ENCODE results near the gene RAE1. TPM values are rescaled to one million over a fixed set of nuclear protein-coding genes. Genes with fewer than 3 reads are reported as not detected.

The RAE1 gene
- total and polyA plus RNA-seq, 2 of the 4 experiments (the other 2 are of a cell fraction): 32.8 to 80.5 TPM

GRCh38 chr20:57416296-57417022, 65.4 kb downstream of the RAE1 start:
- no peak overlapping the region for H2BK5ac ChIP-seq (ENCODE audit: low read depth, low read length, poor library complexity, severe bottlenecking)
- TF ChIP-seq, protein P1, sequence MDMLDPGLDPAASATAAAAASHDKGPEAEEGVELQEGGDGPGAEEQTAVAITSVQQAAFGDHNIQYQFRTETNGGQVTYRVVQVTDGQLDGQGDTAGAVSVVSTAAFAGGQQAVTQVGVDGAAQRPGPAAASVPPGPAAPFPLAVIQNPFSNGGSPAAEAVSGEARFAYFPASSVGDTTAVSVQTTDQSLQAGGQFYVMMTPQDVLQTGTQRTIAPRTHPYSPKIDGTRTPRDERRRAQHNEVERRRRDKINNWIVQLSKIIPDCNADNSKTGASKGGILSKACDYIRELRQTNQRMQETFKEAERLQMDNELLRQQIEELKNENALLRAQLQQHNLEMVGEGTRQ (IDR thresholded peaks at IDR 0.05; ENCODE audit: low read depth, low read length): no peak
- TF ChIP-seq CHD1 (IDR thresholded peaks at IDR 0.05; ENCODE audit: low read depth, low read length) (no peak), SMC3 (IDR thresholded peaks at IDR 0.05; ENCODE audit: low read depth, low read length) (no peak), MAFK (IDR thresholded peaks at IDR 0.05; ENCODE audit: low read depth, low read length) (no peak), RCOR1 (IDR thresholded peaks at IDR 0.05; ENCODE audit: insufficient replicate concordance, low read length) (no peak), NFE2L2 (IDR thresholded peaks at IDR 0.05; ENCODE audit: low read depth, low read length) (no peak), MXI1 (IDR thresholded peaks at IDR 0.05; ENCODE audit: borderline replicate concordance, low read depth, low read length) (no peak), CEBPB (IDR thresholded peaks at IDR 0.05; ENCODE audit: low read depth, low read length) (no peak), MAZ (IDR thresholded peaks at IDR 0.05; ENCODE audit: borderline replicate concordance, low read depth, low read length) (no peak), CTCF (conservative IDR thresholded peaks at IDR 0.05; ENCODE audit: low read depth, low read length) (no peak), RFX5 (IDR thresholded peaks at IDR 0.05; ENCODE audit: low read depth, low read length) (no peak), POLR2A (IDR thresholded peaks at IDR 0.05; ENCODE audit: low read depth, low read length) (no peak), FOS (IDR thresholded peaks at IDR 0.05; ENCODE audit: low read depth, low read length) (no peak), RAD21 (IDR thresholded peaks at IDR 0.05; ENCODE audit: low read length) (no peak), BHLHE40 (IDR thresholded peaks at IDR 0.05; ENCODE audit: low read depth, low read length) (no peak)
- TF ChIP-seq, protein P2, sequence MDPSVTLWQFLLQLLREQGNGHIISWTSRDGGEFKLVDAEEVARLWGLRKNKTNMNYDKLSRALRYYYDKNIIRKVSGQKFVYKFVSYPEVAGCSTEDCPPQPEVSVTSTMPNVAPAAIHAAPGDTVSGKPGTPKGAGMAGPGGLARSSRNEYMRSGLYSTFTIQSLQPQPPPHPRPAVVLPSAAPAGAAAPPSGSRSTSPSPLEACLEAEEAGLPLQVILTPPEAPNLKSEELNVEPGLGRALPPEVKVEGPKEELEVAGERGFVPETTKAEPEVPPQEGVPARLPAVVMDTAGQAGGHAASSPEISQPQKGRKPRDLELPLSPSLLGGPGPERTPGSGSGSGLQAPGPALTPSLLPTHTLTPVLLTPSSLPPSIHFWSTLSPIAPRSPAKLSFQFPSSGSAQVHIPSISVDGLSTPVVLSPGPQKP (IDR thresholded peaks at IDR 0.05; ENCODE audit: borderline replicate concordance, low read depth, low read length): no peak
- H3K4ac ChIP-seq (ENCODE audit: low read depth, low read length): no peak overlapping the region
- intact Hi-C loops (cut with micrococcal nuclease): no loop called here
- no peak overlapping the region for H3K18ac ChIP-seq (ENCODE audit: low read depth, low read length)
- DNase-seq (no peak), ATAC-seq (ENCODE audit: low read depth) (no peak)
- peaks cover 5% of the 10 kb centered on the region; the same call in 1 of the 2 replicates for H3K4me1 ChIP-seq (ENCODE audit: control insufficient read depth, insufficient read depth, low read length)
- BruUV-seq (replicated peaks): no TSS peak
- H3K9ac ChIP-seq (ENCODE audit: low read depth, low read length): no peak overlapping the region
- no peak overlapping the region for H2BK120ac ChIP-seq (ENCODE audit: low read depth, low read length)
- H4K8ac ChIP-seq (ENCODE audit: low read depth in 2 of 2, low read length in 2 of 2): no peak overlapping the region
- H3K4me3 ChIP-seq (ENCODE audit: insufficient read depth, low read depth, low read length): no peak overlapping the region
- ChIA-PET CTCF (no interaction called here), POLR2A (ENCODE audit: unreplicated experiment) (no interaction called here)
- H3K36me3 ChIP-seq (ENCODE audit: control insufficient read depth, insufficient read depth, low read length): no peaks in the 10 kb centered on the region
- in situ Hi-C loops (cut with MboI; ENCODE audit: low sequenced_read_pairs): no loop called here
- no peak overlapping the region for H3K4me2 ChIP-seq (ENCODE audit: low read depth, low read length)
- no peaks in the 10 kb centered on the region for H3K9me3 ChIP-seq (ENCODE audit: control insufficient read depth, insufficient read depth, low read length)
- no peak overlapping the region for H4K91ac ChIP-seq (ENCODE audit: insufficient read depth, low read depth, low read length)
- H2BK20ac ChIP-seq (ENCODE audit: low read depth, low read length): no peak overlapping the region
- no peaks in the 10 kb centered on the region for H4K20me1 ChIP-seq (ENCODE audit: insufficient read depth, low read length)
- H3K14ac ChIP-seq (replicated peaks; ENCODE audit: low read depth, low read length): no peak overlapping the region
- WGBS, 2 experiments (ENCODE audit: extremely low coverage in 2 of 2, insufficient read length in 1 of 2): 87% methylated on average over 10 of the region's 15 CpGs; no CpG with 5 or more reads in 1 of the 2 experiments
- H3K27me3 ChIP-seq (ENCODE audit: control insufficient read depth, insufficient read depth, low read length): peaks cover 8% of the 10 kb centered on the region; the same call in 1 of the 2 replicates
- no peak overlapping the region for H2BK15ac ChIP-seq (ENCODE audit: low read depth, low read length)
- H3K27ac ChIP-seq (ENCODE audit: insufficient read depth, low read length): no peak overlapping the region
- H3K56ac ChIP-seq (ENCODE audit: extremely low read depth, insufficient read depth, low read length): no peak overlapping the region
- no peak overlapping the region for H2AK5ac ChIP-seq (ENCODE audit: low read depth, low read length)
- no peaks in the 10 kb centered on the region for H3K79me1 ChIP-seq (ENCODE audit: low read depth in 1 of 2, low read length in 2 of 2)
- no peak overlapping the region for H2AK9ac ChIP-seq (replicated peaks; ENCODE audit: low read depth, low read length, poor library complexity)
- dilution Hi-C loops (cut with HindIII; ENCODE audit: low sequenced_read_pairs, unreplicated experiment): no loop called here
- no peaks in the 10 kb centered on the region; the same call in 1 of the 2 replicates for H3K9me1 ChIP-seq (ENCODE audit: insufficient read depth, low read length)
- H2AFZ ChIP-seq (replicated peaks; ENCODE audit: low read length, poor library complexity): peak overlapping the region; percentile 28
- H4K5ac ChIP-seq (ENCODE audit: low read depth, low read length): no peak overlapping the region
- no peak overlapping the region for H3K23ac ChIP-seq (ENCODE audit: low read depth, low read length)

All from IMR-90 (cell line).